CD4-positive, alpha-beta memory T cell (primary cell): ENCODE measurements around the gene EPHB2. TPM values are rescaled to one million over a fixed set of nuclear protein-coding genes. Genes with fewer than 3 reads are reported as not detected.

Source experiments
- CTCF ChIA-PET: fragments of 350-600 bp; sonication (Branson Sonifier 250); formaldehyde crosslinking; loops from one replicate; lab custom pipeline; 2021; ENCODE audit warnings: inconsistent platforms; ENCODE audit not compliant: partially characterized antibody; lab: Charles Lee
- POLR2A ChIA-PET: fragments of 350-600 bp; sonication (Branson Sonifier 250); formaldehyde crosslinking; loops from one replicate; lab custom pipeline; 2021; ENCODE audit not compliant: partially characterized antibody; lab: Charles Lee
- DNase-seq, 5 donors: peaks; one replicate each; pipeline versions ENCODE4 v3.0.0 to v3.0.0-alpha.2; 2020 to 2022; ENCODE audit warnings: mixed read lengths in 1 of 5
- H3K27ac ChIP-seq: one replicate; pipeline ENCODE4 v1.7.0; 2013; ENCODE audit warnings: low read depth, low read length
- H3K27me3 ChIP-seq: 2 replicates; pipeline ENCODE4 v1.7.0; 2013; ENCODE audit warnings: mild to moderate bottlenecking, low read length, moderate library complexity; ENCODE audit not compliant: insufficient read depth
- H3K36me3 ChIP-seq: 2 replicates; pipeline ENCODE4 v1.7.0; 2013; ENCODE audit warnings: mild to moderate bottlenecking, low read length, moderate library complexity; ENCODE audit not compliant: insufficient read depth
- H3K4me1 ChIP-seq: 2 replicates; pipeline ENCODE4 v1.7.0; 2013; ENCODE audit warnings: mild to moderate bottlenecking, low read length, moderate library complexity; ENCODE audit not compliant: insufficient read depth
- H3K4me3 ChIP-seq, 2 donors: one replicate each; pipeline ENCODE4 v1.7.0; 2013; ENCODE audit warnings: low read length in 2 of 2, mild to moderate bottlenecking in 1 of 2
- H3K9me3 ChIP-seq, 2 donors: one replicate each; pipeline ENCODE4 v1.7.0; 2013; ENCODE audit warnings: low read length in 2 of 2, control low read depth in 1 of 2; ENCODE audit not compliant: control insufficient read depth in 1 of 2
- H3K27ac Mint-ChIP-seq, 7 donors: one replicate each; pipeline ENCODE4 v1.8.0; 2020 to 2021; ENCODE audit warnings: mixed read lengths in 7 of 7, mild to moderate bottlenecking in 6 of 7, inconsistent platforms in 3 of 7, moderate library complexity in 3 of 7
- H3K27me3 Mint-ChIP-seq, 2 donors: one replicate each; pipeline ENCODE4 v1.8.0; 2020 to 2021; ENCODE audit warnings: mixed read lengths in 2 of 2
- H3K36me3 Mint-ChIP-seq, 2 donors: one replicate each; pipeline ENCODE4 v1.8.0; 2020 to 2021; ENCODE audit warnings: mixed read lengths in 2 of 2, inconsistent platforms in 1 of 2, mild to moderate bottlenecking in 1 of 2
- H3K4me1 Mint-ChIP-seq, 4 donors: one replicate each; pipeline ENCODE4 v1.8.0; 2020 to 2021; ENCODE audit warnings: mixed read lengths in 4 of 4, mild to moderate bottlenecking in 1 of 4
- H3K4me3 Mint-ChIP-seq, 8 donors: one replicate each; pipeline ENCODE4 v1.8.0; 2020 to 2021; ENCODE audit warnings: mixed read lengths in 8 of 8, mild to moderate bottlenecking in 7 of 8, moderate library complexity in 6 of 8, inconsistent platforms in 3 of 8
- H3K9me3 Mint-ChIP-seq, 8 donors: one replicate each; pipeline ENCODE4 v1.8.0; 2020 to 2021; ENCODE audit warnings: mixed read lengths in 8 of 8, mild to moderate bottlenecking in 5 of 8, inconsistent platforms in 3 of 8, moderate library complexity in 1 of 8
- intact Hi-C: fragments of 100-400 bp; cut with micrococcal nuclease; formaldehyde crosslinking; loops from one replicate; pipeline ENCODE4 v1.15.1; 2023
- polyA plus RNA-seq, 2 donors: library from polyadenylated mRNA; unstranded; fragments of 300-500 nt; fragmentation: Illumina TruSeq; gene quantifications; one replicate each; pipeline ENCODE4 v1.2.3, GENCODE V29; 2021
- total RNA-seq, 2 experiments: library from RNA; stranded (reverse); gene quantifications; one replicate each; pipeline ENCODE4 v1.2.3, GENCODE V29; 2021

EPHB2 gene
- total and polyA plus RNA-seq, 4 experiments from 2014 or later, result 0.35 to 0.36 TPM; not detected in 2

GRCh38 chr1:22824466-22824865, 113.8 kb downstream of the EPHB2 start:
- ChIA-PET POLR2A (no interaction called here), CTCF (interaction anchor here (0.5 kb wide), 1 partner anchor 9 kb away, joined by 3 read pairs; no protein-coding TSS in a partner anchor)
- Histone ChIP-seq H3K4me1 (no peaks in the 10 kb centered on the region), H3K36me3 (no peaks in the 10 kb centered on the region), H3K27me3 (no peaks in the 10 kb centered on the region), H3K4me3 (no peak overlapping the region), H3K27ac (no peak overlapping the region), H3K9me3 (no peaks in the 10 kb centered on the region)
- H3K27ac Mint-ChIP-seq, result no peak overlapping the region
- peaks cover 0 to 2% (median 0%) of the 10 kb centered on the region in 8 donors for H3K9me3 Mint-ChIP-seq
- no peaks in the 10 kb centered on the region for H3K4me1 Mint-ChIP-seq
- H3K27me3 Mint-ChIP-seq, result peaks cover 1 to 7% of the 10 kb centered on the region in 2 donors
- no peak overlapping the region for H3K4me3 Mint-ChIP-seq
- H3K36me3 Mint-ChIP-seq, result no peaks in the 10 kb centered on the region
- intact Hi-C loops, result no loop called here
- no peak for DNase-seq

GRCh38 chr1:22824975-22825374, 114.3 kb downstream of the EPHB2 start:
- Mint-ChIP-seq H3K4me1 (no peaks in the 10 kb centered on the region), H3K27ac (no peak overlapping the region), H3K27me3 (peaks cover 1 to 7% of the 10 kb centered on the region in 2 donors), H3K36me3 (no peaks in the 10 kb centered on the region), H3K4me3 (no peak overlapping the region), H3K9me3 (peaks cover 0 to 2% (median 0%) of the 10 kb centered on the region in 8 donors)
- no peaks in the 10 kb centered on the region for H3K27me3 ChIP-seq
- intact Hi-C loops, result no loop called here
- H3K9me3 ChIP-seq, result no peaks in the 10 kb centered on the region
- no peaks in the 10 kb centered on the region for H3K4me1 ChIP-seq
- CTCF ChIA-PET, result no interaction called here
- no peak for DNase-seq
- no peak overlapping the region for H3K27ac ChIP-seq
- H3K36me3 ChIP-seq, result no peaks in the 10 kb centered on the region
- POLR2A ChIA-PET, result no interaction called here
- no peak overlapping the region for H3K4me3 ChIP-seq

- intact Hi-C loops, result no loop called here
- CTCF ChIA-PET, result no interaction called here
- no peak overlapping the region for H3K4me3 ChIP-seq
- peaks cover under 1 to 7% of the 10 kb centered on the region in 2 donors for H3K27me3 Mint-ChIP-seq
- H3K27ac Mint-ChIP-seq, result no peak overlapping the region
- no peak overlapping the region for H3K27ac ChIP-seq
- no peaks in the 10 kb centered on the region for H3K36me3 Mint-ChIP-seq
- no peaks in the 10 kb centered on the region for H3K36me3 ChIP-seq
- H3K4me1 ChIP-seq, result no peaks in the 10 kb centered on the region
- POLR2A ChIA-PET, result no interaction called here
- H3K9me3 Mint-ChIP-seq, result peaks cover 0 to 2% (median 0%) of the 10 kb centered on the region in 8 donors
- no peaks in the 10 kb centered on the region for H3K9me3 ChIP-seq
- H3K4me1 Mint-ChIP-seq, result no peaks in the 10 kb centered on the region
- no peak for DNase-seq
- H3K4me3 Mint-ChIP-seq, result no peak overlapping the region
- no peaks in the 10 kb centered on the region for H3K27me3 ChIP-seq
Measured at GRCh38 chr1:22825486-22826189, 115.0 kb downstream of the EPHB2 start.

DNA sequence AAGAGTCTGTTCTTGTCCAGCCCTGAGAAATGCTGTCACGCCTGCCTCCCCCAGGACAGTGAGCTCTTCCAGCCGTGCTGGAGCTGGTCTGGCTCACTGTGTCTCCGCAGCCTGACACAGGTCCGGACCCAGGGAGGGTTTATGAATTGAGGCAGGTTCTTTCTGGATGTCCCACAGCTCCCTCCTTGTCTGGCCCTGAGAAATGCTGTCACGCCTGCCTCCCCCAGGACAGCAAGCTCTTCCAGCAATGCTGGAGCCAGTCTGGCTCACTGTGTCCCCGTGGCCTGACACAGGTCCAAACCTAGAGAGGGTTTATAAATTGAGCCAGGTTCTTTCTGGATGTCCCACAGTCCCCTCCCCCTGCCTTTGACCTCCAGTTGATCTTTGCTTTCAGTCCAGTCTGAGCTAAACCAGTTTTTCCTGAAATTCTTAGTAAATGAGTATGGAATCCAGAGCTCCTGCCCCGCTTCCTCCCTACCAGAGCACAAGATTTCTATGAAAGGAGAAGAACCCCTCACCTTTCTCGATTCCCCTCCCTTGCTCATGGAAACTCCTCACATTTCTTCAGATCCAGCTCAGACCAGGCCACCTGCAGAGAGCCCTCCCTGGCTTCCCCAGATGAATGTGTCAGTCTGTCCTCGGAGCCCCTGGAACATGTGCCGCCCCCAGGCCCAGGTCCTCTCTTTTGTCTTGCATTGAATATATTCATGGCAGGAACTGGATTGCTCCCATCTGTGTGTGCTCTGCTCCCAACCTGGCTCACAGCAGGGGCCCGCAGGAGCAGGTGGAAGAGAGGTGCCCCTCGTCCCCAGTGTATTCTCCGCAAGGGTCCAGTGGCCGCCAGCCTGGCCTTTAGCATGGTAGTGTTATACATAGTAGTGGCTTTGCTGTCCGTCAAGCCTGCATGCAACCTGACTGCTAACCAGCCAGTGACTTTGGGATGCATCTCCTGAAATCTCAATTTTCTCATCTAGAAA, 116.3 kb downstream of the EPHB2 start:
- Mint-ChIP-seq H3K4me3 (peak overlapping the region in 1 of 8 donors; percentile 39), H3K4me1 (no peaks in the 10 kb centered on the region), H3K27me3 (peaks cover 2 to 7% of the 10 kb centered on the region in 2 donors), H3K27ac (no peak overlapping the region), H3K36me3 (no peaks in the 10 kb centered on the region), H3K9me3 (peaks cover 0 to 2% (median 0%) of the 10 kb centered on the region in 8 donors)
- Histone ChIP-seq H3K9me3 (no peaks in the 10 kb centered on the region), H3K27me3 (no peaks in the 10 kb centered on the region), H3K4me1 (no peaks in the 10 kb centered on the region), H3K36me3 (no peaks in the 10 kb centered on the region), H3K4me3 (no peak overlapping the region), H3K27ac (no peak overlapping the region)
- POLR2A ChIA-PET, result no interaction called here
- CTCF ChIA-PET, result no interaction called here
- no peak for DNase-seq
- intact Hi-C loops, result no loop called here

DNA sequence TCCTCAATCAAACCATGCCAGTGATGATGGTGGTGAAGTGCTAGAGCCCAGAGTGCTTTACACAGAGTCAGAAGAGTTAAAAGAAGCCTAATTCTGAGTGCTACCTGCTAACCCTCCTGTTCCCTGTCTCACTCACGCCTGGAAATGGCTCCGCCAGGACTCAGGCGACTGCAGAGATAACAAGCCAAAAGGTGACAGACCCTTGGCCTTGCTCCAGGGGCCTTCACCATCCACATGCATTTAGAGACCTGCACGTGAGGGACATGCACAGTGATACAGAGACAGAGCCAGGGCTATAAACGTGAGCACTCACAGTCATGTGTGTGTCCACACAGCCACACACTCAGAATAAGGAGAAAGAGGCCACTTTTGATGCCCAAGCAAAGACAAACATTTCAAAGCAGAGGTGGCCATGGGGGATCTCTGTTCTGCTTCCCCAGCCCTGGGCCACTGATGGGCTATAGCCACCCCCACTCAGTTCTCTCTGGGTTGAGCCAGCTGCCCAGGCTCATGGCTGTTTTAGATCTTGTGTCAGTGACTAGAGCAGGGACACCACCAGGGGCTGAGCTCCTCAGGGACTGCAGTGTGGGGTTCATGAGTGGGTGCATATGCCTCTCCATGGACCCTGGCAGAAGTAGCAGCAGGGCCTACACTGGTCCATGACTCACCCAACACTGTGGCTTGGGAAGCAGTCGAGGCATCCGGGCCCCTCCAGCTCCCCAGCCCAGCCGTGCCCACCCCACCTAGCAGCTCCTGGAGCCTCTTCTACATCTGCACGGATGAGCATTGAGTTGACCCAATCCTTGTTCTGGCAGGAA, 117.2 kb downstream of the EPHB2 start:
- Histone ChIP-seq H3K27ac (no peak overlapping the region), H3K27me3 (no peaks in the 10 kb centered on the region), H3K9me3 (no peaks in the 10 kb centered on the region), H3K36me3 (no peaks in the 10 kb centered on the region), H3K4me1 (no peaks in the 10 kb centered on the region), H3K4me3 (no peak overlapping the region)
- peaks cover 0 to 2% (median 0%) of the 10 kb centered on the region in 8 donors for H3K9me3 Mint-ChIP-seq
- no peaks in the 10 kb centered on the region for H3K4me1 Mint-ChIP-seq
- ChIA-PET POLR2A (no interaction called here), CTCF (no interaction called here)
- no peak overlapping the region for H3K4me3 Mint-ChIP-seq
- intact Hi-C loops, result no loop called here
- no peak for DNase-seq
- H3K36me3 Mint-ChIP-seq, result no peaks in the 10 kb centered on the region
- H3K27me3 Mint-ChIP-seq, result peaks cover 4 to 12% of the 10 kb centered on the region in 2 donors
- H3K27ac Mint-ChIP-seq, result no peak overlapping the region

GRCh38 chr1:22828484-22829308, 118.1 kb downstream of the EPHB2 start:
- Mint-ChIP-seq H3K27ac (no peak overlapping the region), H3K27me3 (peaks cover 4 to 15% of the 10 kb centered on the region in 2 donors), H3K4me3 (no peak overlapping the region), H3K36me3 (no peaks in the 10 kb centered on the region), H3K4me1 (no peaks in the 10 kb centered on the region), H3K9me3 (peaks cover 0 to 2% (median 0%) of the 10 kb centered on the region in 8 donors)
- Histone ChIP-seq H3K9me3 (no peaks in the 10 kb centered on the region), H3K27me3 (no peaks in the 10 kb centered on the region), H3K4me3 (no peak overlapping the region), H3K27ac (no peak overlapping the region), H3K36me3 (no peaks in the 10 kb centered on the region), H3K4me1 (no peaks in the 10 kb centered on the region)
- no peak for DNase-seq
- ChIA-PET POLR2A (no interaction called here), CTCF (no interaction called here)
- intact Hi-C loops, result no loop called here
